Measurements from ENCODE around the gene SPEM1. TPM values are rescaled to one million over a fixed set of nuclear protein-coding genes. Genes with fewer than 3 reads are reported as not detected.

Gene SPEM1
- total and polyA plus RNA-seq, 2 of the 13 experiments (the other 11 are each of a cell fraction or from before 2014, with no cell fraction given), result not detected

- TF ChIP-seq, protein P1, sequence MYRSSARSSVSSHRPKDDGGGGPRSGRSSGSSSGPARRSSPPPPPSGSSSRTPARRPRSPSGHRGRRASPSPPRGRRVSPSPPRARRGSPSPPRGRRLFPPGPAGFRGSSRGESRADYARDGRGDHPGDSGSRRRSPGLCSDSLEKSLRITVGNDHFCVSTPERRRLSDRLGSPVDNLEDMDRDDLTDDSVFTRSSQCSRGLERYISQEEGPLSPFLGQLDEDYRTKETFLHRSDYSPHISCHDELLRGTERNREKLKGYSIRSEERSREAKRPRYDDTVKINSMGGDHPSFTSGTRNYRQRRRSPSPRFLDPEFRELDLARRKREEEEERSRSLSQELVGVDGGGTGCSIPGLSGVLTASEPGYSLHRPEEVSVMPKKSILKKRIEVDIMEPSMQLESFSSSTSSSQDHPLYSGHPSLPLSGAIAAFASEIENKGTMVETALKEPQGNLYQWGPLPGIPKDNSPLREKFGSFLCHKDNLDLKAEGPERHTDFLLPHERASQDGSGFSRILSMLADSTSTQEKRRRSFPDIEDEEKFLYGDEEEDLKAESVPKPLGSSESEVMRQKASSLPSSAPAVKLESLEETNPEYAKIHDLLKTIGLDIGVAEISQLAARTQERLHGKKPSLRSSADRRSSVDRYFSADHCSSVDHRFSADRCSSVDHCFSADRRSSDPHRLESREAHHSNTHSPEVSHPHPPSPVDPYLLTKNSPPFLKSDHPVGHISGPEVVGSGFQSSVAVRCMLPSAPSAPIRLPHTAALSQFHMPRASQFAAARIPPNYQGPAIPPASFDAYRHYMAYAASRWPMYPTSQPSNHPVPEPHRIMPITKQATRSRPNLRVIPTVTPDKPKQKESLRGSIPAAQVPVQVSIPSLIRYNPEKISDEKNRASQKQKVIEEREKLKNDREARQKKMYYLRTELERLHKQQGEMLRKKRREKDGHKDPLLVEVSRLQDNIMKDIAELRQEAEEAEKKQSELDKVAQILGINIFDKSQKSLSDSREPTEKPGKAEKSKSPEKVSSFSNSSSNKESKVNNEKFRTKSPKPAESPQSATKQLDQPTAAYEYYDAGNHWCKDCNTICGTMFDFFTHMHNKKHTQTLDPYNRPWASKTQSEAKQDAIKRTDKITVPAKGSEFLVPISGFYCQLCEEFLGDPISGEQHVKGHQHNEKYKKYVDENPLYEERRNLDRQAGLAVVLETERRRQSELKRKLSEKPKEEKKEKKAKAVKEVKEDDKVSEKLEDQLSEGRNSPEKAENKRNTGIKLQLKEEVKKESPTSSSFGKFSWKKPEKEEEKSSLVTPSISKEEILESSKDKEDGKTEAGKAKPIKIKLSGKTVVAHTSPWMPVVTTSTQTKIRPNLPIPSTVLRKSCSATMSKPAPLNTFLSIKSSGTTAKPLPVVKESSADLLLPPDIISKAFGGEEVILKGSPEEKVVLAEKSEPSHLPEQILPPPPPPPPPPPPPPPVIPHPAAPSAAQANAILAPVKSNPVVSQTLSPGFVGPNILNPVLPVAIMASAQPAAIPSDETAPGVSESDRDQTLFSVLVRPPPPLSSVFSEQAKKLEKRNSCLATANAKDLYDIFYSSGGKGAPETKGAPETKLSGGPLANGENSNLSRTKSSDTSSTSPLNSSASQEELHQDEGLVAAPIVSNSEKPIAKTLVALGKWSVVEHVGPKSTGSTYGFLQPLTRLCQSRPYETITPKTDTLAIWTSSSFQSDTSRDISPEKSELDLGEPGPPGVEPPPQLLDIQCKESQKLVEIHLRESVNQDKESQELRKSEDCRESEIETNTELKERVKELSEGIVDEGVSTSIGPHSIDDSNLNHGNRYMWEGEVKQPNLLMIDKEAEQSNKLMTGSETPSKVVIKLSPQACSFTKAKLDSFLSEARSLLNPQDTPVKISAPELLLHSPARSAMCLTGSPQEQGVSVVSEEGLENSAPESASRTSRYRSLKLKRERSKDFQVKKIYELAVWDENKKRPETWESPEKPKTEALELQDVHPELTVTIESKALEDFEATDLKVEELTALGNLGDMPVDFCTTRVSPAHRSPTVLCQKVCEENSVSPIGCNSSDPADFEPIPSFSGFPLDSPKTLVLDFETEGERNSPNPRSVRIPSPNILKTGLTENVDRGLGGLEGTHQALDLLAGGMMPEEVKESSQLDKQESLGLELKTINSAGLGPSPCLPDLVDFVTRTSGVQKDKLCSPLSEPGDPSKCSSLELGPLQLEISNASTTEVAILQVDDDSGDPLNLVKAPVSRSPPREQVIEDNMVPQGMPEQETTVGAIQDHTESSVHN (CRISPR knock-in tag; IDR thresholded peaks at IDR 0.05), result no peak
- TF ChIP-seq, protein P2, sequence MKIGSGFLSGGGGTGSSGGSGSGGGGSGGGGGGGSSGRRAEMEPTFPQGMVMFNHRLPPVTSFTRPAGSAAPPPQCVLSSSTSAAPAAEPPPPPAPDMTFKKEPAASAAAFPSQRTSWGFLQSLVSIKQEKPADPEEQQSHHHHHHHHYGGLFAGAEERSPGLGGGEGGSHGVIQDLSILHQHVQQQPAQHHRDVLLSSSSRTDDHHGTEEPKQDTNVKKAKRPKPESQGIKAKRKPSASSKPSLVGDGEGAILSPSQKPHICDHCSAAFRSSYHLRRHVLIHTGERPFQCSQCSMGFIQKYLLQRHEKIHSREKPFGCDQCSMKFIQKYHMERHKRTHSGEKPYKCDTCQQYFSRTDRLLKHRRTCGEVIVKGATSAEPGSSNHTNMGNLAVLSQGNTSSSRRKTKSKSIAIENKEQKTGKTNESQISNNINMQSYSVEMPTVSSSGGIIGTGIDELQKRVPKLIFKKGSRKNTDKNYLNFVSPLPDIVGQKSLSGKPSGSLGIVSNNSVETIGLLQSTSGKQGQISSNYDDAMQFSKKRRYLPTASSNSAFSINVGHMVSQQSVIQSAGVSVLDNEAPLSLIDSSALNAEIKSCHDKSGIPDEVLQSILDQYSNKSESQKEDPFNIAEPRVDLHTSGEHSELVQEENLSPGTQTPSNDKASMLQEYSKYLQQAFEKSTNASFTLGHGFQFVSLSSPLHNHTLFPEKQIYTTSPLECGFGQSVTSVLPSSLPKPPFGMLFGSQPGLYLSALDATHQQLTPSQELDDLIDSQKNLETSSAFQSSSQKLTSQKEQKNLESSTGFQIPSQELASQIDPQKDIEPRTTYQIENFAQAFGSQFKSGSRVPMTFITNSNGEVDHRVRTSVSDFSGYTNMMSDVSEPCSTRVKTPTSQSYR (CRISPR knock-in tag; IDR thresholded peaks at IDR 0.05; ENCODE audit: borderline replicate concordance), result no peak
- TF ChIP-seq SP2 (CRISPR knock-in tag; IDR thresholded peaks at IDR 0.05), result no peak
- TF ChIP-seq ELF4 (CRISPR knock-in tag; IDR thresholded peaks at IDR 0.05; ENCODE audit: borderline replicate concordance), result no peak
- no peak; the same call in 1 of the 2 replicates for TF ChIP-seq KDM5B (CRISPR knock-in tag; IDR thresholded peaks at IDR 0.05; ENCODE audit: borderline replicate concordance)
- no peak for TF ChIP-seq ADNP (CRISPR knock-in tag; IDR thresholded peaks at IDR 0.05)
- no peak for TF ChIP-seq ZFP82 (CRISPR knock-in tag; IDR thresholded peaks at IDR 0.05; ENCODE audit: borderline replicate concordance)
- TF ChIP-seq MEIS1 (CRISPR knock-in tag; IDR thresholded peaks at IDR 0.05; ENCODE audit: borderline replicate concordance), result no peak
- TF ChIP-seq NKX3-1 (CRISPR knock-in tag; IDR thresholded peaks at IDR 0.05), result no peak
- no peak for TF ChIP-seq FOXK1 (CRISPR knock-in tag; IDR thresholded peaks at IDR 0.05; ENCODE audit: borderline replicate concordance, low read depth)
- TF ChIP-seq, protein P3, sequence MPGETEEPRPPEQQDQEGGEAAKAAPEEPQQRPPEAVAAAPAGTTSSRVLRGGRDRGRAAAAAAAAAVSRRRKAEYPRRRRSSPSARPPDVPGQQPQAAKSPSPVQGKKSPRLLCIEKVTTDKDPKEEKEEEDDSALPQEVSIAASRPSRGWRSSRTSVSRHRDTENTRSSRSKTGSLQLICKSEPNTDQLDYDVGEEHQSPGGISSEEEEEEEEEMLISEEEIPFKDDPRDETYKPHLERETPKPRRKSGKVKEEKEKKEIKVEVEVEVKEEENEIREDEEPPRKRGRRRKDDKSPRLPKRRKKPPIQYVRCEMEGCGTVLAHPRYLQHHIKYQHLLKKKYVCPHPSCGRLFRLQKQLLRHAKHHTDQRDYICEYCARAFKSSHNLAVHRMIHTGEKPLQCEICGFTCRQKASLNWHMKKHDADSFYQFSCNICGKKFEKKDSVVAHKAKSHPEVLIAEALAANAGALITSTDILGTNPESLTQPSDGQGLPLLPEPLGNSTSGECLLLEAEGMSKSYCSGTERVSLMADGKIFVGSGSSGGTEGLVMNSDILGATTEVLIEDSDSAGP (CRISPR knock-in tag; IDR thresholded peaks at IDR 0.05; ENCODE audit: borderline replicate concordance), result no peak
- no peak for TF ChIP-seq KDM3A (CRISPR knock-in tag; IDR thresholded peaks at IDR 0.05; ENCODE audit: low read depth)
- no peak for TF ChIP-seq ZSCAN5A (CRISPR knock-in tag; IDR thresholded peaks at IDR 0.05; ENCODE audit: borderline replicate concordance)
Measured at GRCh38 chr17:7380855-7381683, 39.1 kb upstream of the SPEM1 start, which contains the start of gene TNK1 (continued).
